Middle frontal gyrus (tissue), 1 donor: ENCODE data around the gene TTC1.
A peak's percentile ranks its signal among the peaks of the same experiment; 100 is the strongest.
"Not testable (repeated sequence)": the region's sequence is repeated elsewhere in the genome, so short reads cannot be mapped to it uniquely, and the experiment has no call there.

Experiments used
- DNase-seq: peaks from one replicate; pipeline ENCODE4 v3.0.0-alpha.2; 2015; ENCODE audit warnings: low spot score; ENCODE audit errors: extremely low spot score

TTC1 gene

GRCh38 chr5:159995907-159996306, 13.0 kb upstream of the TTC1 start:
- DNase-seq = no peak

GRCh38 chr5:160001457-160001856, 7.5 kb upstream of the TTC1 start:
- DNase-seq = no peak

GRCh38 chr5:160007514-160007913, 1.4 kb upstream of the TTC1 start:
- no peak for DNase-seq

DNA sequence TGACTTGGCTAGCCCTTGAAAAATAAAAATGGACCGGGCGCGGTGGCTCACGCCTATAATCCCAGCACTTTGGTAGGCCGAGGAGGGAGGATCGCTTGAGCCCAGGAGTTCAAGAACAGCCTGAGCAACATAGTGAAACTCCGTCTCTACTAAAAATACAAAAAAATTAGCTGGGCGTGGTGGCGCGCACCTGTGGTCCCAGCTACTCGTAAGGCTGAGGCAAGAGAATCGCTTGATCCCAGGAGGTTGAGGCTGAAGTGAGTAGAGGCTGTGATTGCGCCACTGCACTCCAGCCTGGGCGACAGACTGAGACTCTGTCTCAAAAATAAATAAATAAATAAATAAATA, 436 bp upstream of the TTC1 start:
- not testable (repeated sequence) for DNase-seq

DNA sequence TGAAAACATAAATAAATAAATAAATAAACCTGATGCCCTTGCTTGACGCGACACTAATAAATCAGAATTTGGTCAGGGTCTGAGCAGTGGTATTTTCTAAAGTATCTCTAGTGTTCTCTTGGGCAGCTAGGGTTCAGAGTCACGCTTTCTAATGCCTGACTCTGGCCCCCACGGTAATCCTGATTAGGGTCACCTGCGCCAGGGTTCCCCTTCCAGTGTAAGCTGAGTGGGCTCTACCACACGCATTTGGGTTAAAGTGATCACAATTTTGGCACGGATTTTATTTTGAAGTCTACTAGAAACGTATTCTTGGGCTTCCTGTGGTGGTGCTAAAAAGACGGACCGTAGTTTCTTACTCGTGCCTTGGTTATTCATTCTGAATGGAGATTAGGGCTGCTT, 651 bp downstream of the TTC1 start:
- no peak for DNase-seq

DNA sequence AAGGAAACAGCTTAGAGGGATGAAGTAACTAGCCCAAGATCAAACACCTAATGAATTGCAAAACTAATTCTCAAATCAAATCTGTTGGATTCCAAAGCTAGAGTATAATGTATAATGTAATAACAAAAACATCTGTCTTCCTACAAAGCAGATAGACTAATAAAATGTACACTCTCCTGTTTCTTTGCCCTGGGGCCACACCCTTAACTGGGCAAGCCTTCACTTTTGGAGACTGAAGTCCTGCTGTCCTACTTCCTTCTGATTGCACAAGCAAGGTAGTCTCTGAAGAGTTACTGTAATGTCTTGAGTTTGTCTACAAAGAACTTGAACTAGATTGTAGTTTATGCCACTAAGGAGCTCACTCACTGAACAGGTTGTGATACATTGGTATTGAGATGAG, 2.5 kb downstream of the TTC1 start:
- DNase-seq = no peak

GRCh38 chr5:160014197-160014596, 5.3 kb downstream of the TTC1 start:
- not testable (repeated sequence) for DNase-seq

- no peak for DNase-seq
Measured at GRCh38 chr5:160018945-160019625, 10.1 kb downstream of the TTC1 start.

DNA sequence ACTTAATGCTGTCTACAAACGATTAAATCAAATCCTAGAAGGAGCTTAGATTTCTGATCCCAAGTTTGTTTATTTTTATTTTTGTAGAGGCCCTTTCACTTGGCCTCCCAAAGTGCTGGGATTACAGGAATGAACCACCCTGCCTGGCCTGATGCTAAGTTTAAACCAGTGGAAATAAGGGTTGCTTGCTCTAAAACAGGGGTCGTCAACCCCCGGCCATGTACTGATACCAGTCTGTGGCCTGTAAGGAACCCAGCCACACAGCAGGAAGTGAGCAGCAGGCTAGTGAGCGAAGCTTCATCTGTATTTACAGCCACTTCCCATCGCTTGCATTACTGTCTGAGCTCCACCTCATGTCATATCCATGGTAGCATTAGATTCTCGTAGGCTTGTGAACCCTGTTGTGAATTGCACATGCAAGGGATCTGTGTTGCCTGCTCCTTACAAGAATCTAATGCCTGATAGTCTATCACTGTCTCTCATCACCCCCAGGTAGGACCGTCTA, 11.4 kb downstream of the TTC1 start:
- DNase-seq = no peak

DNA sequence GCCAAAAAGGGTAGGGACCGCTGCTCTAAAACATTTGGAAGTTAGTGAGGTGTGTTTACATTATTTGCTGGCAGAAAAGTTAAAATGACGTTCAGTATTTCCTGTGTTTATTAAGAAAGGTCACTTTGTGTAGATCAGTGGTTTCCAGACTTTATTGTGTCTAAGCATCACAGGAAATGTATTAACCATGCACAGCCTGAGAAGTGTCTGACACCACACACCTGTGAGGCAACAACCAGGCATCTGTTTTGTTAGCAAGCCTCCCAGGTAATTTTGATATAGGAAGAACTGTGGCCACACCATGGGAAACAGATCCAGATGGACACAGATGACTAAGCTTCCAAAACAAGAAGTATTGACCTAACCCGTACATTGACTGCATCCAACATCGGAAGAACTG, 12.0 kb downstream of the TTC1 start:
- DNase-seq = no peak

DNA sequence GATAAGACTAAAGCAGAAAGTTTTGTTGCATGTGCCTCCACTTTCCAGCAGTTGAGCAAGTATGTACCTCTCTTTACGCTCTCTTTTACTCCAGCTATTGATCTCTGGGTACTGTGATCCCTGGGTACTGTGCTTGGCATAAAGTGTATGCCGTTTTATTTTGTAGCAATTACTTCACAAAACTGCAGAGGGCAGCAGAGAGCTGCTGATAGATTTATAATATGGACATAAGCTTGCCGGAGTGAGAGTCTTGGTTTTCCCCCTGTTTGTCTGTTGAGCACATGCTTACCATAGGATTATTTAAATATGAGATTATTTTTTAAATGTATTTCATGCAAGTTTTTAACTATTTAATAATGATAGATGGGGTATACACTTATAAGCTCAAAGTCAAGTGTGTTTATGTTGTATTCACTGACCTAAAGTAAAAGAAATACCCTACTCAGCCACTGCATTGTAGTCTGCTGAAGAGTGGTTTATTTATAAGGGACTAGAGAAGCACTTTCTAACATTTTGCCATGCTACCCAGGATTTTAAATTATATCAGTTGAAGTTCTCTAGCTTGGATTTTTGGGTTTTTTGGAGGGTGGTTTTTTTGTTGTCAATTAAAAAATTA, 13.0 kb downstream of the TTC1 start:
- DNase-seq = peak; percentile 25

DNA sequence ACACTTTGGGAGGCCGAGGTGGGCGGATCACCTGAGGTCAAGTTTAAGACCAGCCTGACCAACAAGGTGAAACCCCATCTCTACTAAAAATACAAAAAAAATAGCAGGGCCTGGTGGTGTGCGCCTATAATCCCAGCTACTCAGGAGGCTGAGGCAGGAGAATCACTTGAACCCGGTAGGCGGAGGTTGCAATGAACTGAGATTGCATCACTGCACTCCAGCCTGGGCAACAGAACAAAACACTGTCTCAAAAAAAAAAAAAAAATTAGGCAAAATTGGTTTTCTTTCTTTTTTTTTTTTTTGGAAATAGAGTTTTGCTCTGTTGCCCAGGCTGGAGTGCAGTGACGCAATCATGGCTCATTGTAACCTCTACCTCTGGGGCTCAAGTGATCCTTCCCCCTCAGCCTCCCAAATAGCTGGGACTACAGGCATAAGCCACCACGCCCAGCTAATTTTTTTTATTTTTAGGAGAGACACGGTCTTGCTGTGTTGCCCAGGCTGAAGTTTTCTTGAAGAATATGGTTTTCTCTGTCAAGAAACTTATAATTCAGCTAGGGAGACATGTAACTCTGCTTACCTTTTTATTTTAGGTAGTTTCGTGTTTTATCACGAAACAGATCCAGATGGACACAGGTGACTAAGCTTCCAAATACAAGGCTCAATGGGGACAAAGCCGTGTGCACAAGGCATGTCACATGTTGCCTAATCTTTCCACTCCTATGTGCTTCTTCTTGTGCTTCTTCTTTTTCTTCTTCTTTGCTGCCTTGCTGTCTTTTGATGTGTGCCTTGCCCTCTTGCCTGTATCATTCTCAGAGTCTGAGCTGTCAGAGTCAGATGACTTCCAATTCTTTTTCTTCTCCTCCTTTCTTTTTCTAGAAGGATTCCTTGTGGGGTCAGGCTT, 14.3 kb downstream of the TTC1 start:
- DNase-seq = no peak

GRCh38 chr5:160023908-160024630, 15.1 kb downstream of the TTC1 start:
- DNase-seq = no peak

DNA sequence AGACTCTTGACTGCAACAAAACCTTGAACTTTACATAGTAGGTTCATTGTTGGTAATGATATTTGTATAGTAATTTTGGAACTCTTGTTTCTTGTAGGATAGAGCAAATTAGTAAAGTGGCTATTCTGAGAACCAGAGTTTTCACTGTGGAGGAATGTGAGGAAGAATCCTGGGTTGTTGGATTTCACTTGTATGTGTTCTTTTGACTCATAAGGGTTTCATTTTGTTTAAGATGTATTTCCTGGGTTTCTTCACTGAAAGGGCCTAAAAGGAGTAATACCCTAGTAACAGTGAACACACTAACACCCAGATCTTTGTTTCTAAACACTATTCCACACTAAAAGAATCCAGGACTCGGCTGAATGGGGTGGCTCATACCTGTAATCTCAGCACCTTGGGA, 20.1 kb downstream of the TTC1 start:
- no peak for DNase-seq

- no peak for DNase-seq
Measured at GRCh38 chr5:160029540-160030139, 20.7 kb downstream of the TTC1 start.

DNA sequence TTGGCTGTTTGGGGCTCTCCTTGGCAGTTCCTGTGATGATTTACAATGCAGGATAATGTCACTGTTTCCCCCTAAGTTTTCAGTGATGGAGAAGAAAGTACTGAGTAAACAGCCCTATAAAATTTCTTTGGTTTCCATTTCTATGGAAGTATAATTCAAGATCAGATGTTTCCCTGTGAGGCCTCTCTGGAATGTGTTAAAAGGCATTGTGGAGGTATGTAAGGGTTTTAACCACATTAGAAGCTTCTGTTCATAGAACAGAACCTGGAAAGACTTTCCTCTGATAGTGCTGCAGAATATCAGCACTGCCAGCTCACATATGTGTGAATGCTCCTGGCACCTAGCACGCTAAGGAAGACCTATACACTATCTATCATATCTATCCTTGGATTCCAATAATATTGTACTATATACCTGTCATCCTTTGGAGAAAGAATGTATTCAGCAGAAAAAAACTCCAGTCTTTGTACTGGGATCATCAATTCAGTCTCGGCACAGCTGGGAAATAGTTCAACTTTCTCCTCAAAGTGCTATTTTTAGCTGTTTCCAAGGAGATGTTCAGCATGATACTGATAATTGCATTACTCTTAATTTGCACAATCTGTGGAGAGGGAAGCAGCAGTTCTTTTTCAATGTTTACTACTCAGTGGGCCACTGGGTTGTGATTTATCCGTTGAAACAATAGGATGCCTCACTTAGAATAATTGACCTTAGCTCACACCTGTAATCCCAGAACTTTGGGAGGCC, 21.9 kb downstream of the TTC1 start:
- DNase-seq = no peak

DNA sequence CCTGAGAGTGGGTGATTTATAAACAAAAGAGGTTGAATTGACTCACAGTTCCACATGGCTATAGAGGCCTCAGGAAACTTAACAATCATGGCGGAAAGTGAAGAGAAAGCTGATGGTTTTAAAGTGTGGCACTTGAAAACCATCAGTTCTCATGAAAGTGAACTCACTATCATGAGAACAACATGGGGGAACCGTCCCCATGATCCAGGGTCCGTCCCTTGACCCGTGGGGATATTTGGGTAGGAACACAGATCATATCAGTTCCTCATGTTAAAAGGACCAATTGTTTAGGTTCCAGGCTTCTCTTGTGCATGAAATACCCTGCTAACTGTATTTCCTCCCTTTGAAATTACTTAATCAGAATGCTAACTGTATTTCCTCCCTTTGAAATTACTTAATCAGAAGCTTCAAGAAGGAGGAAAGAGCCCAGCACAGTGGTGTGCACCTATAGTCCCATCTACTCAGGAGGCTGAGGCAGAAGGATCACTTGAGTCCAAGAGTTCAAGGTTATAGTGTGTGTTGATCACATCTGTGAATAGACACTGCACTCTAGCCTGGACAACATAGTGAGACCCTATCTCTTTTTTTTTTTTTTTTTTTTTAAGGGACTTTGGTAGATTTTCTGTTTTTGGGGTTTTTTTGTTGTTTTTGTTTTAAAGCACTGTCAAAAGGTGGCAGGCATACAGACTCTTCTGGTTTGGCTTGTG, 24.8 kb downstream of the TTC1 start:
- DNase-seq = no peak

DNA sequence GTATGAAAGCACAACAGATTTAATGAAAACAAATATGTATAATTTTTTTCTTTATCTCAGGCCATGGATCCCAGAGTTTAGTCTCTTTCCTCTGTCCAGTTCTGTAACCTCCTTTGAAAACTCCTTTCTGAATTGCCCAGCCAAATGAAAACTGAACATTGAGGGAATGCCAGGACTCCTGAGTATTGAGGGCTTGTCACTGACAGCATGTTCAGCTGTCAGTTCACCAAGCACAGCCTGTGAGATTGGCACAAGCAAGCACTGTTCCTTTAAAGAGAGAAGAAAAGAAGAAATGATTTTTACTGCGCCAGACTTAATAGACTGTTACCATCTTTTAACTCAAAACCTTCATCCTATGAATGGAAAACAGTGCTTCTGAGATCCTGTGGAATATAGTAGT, 27.3 kb downstream of the TTC1 start:
- DNase-seq = no peak

GRCh38 chr5:160036884-160037283, 27.9 kb downstream of the TTC1 start:
- DNase-seq = no peak
